Calu3 (cell line): ENCODE data around the gene ITPKB. TPM values are rescaled to one million over a fixed set of nuclear protein-coding genes. Genes with fewer than 3 reads are reported as not detected.

Experiments
- BruUV-seq: library from RNA; stranded (reverse); fragments of 400-500 nt; replicated peaks from 2 replicates; lab custom pipeline; 2021; lab: Mats Ljungman, UMichigan
- CTCF ChIA-PET: fragments of 300-600 bp; sonication (Branson Sonifier 250); formaldehyde crosslinking; loops from one replicate; lab custom pipeline; 2022; ENCODE audit warnings: antibody characterized with exemption; lab: Charles Lee
- DNase-seq: peaks from one replicate; pipeline ENCODE4 v3.0.0; 2022
- H3K27ac Mint-ChIP-seq: one replicate; pipeline ENCODE4 v1.8.0; 2022; ENCODE audit warnings: mixed read lengths; ENCODE audit not compliant: unreplicated experiment
- H3K27me3 Mint-ChIP-seq: one replicate; pipeline ENCODE4 v1.8.0; 2022; ENCODE audit warnings: mixed read lengths; ENCODE audit not compliant: unreplicated experiment
- H3K36me3 Mint-ChIP-seq: one replicate; pipeline ENCODE4 v1.8.0; 2022; ENCODE audit warnings: mild to moderate bottlenecking, moderate library complexity, mixed read lengths; ENCODE audit not compliant: insufficient read depth, unreplicated experiment
- H3K4me1 Mint-ChIP-seq: one replicate; pipeline ENCODE4 v1.8.0; 2022; ENCODE audit warnings: mild to moderate bottlenecking, low read depth, mixed read lengths; ENCODE audit not compliant: unreplicated experiment
- H3K4me3 Mint-ChIP-seq: one replicate; pipeline ENCODE4 v1.8.0; 2022; ENCODE audit warnings: mild to moderate bottlenecking, low read depth, moderate library complexity, mixed read lengths; ENCODE audit not compliant: unreplicated experiment
- H3K9me3 Mint-ChIP-seq: one replicate; pipeline ENCODE4 v1.8.0; 2022; ENCODE audit warnings: low read depth, mixed read lengths; ENCODE audit not compliant: unreplicated experiment
- intact Hi-C: fragments of 100-400 bp; cut with micrococcal nuclease; formaldehyde crosslinking; loops from one replicate; pipeline ENCODE4 v1.10.0; 2022; ENCODE audit not compliant: unreplicated experiment
- total RNA-seq: library from RNA; stranded (reverse); gene quantifications from 2 replicates; pipeline ENCODE4 v1.2.3, GENCODE V29; 2022
- TF ChIP-seq, protein P1 (sequence below): fragments of 200-600 bp; IDR thresholded peaks from one replicate; pipeline ENCODE4 v1.8.0; 2022; ENCODE audit warnings: antibody characterized with exemption; ENCODE audit not compliant: unreplicated experiment

Gene ITPKB
- total RNA-seq, 1 experiment from 2014 or later = 11.8 TPM

DNA sequence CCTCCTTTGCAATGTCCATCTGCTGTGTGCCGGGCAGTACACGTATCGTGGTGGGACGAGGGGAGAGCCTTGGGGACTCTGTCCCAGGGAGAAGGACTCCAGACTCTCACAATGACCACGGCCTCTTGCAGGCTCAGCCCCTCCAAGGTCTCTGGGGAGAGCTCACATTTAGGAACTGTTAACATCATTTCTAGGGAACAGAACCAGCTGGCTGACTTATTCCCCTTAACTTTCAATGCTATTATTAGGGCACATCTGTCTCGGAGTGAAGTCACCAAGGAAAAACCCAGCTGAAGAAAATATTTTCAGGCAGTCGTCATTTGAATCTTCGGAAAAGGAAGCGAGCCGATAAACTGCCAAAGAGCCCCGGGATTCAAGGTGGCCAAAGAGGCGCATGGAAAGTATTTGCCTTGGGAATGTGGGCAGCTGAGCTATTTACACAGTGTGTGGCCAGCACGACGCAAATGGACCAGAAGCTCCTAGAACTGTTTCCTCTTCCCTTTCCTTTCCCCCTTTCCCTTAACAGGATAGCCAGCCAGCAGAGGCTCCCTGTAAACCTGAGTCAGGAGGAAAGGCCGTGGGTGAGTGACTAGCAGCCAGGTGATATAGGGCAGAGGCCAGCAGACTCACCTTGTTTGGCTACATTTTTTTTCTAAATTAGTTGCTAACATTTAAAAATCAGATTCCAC lies 74.5 kb downstream of the ITPKB start:
- TF ChIP-seq, protein P1, sequence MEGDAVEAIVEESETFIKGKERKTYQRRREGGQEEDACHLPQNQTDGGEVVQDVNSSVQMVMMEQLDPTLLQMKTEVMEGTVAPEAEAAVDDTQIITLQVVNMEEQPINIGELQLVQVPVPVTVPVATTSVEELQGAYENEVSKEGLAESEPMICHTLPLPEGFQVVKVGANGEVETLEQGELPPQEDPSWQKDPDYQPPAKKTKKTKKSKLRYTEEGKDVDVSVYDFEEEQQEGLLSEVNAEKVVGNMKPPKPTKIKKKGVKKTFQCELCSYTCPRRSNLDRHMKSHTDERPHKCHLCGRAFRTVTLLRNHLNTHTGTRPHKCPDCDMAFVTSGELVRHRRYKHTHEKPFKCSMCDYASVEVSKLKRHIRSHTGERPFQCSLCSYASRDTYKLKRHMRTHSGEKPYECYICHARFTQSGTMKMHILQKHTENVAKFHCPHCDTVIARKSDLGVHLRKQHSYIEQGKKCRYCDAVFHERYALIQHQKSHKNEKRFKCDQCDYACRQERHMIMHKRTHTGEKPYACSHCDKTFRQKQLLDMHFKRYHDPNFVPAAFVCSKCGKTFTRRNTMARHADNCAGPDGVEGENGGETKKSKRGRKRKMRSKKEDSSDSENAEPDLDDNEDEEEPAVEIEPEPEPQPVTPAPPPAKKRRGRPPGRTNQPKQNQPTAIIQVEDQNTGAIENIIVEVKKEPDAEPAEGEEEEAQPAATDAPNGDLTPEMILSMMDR = no peak
- Mint-ChIP-seq H3K4me3 (no peak overlapping the region), H3K9me3 (no peaks in the 10 kb centered on the region), H3K4me1 (no peaks in the 10 kb centered on the region), H3K27me3 (no peaks in the 10 kb centered on the region), H3K27ac (no peak overlapping the region), H3K36me3 (no peaks in the 10 kb centered on the region)
- intact Hi-C loops = no loop called here
- no TSS peak for BruUV-seq
- no peak for DNase-seq
- CTCF ChIA-PET = no interaction called here

GRCh38 chr1:226663327-226663704 lies 75.8 kb downstream of the ITPKB start:
- H3K27ac Mint-ChIP-seq = no peak overlapping the region
- no peaks in the 10 kb centered on the region for H3K9me3 Mint-ChIP-seq
- DNase-seq = no peak
- no peaks in the 10 kb centered on the region for H3K36me3 Mint-ChIP-seq
- TF ChIP-seq, protein P1 = no peak
- no peak overlapping the region for H3K4me3 Mint-ChIP-seq
- BruUV-seq = no TSS peak
- H3K4me1 Mint-ChIP-seq = no peaks in the 10 kb centered on the region
- no peaks in the 10 kb centered on the region for H3K27me3 Mint-ChIP-seq
- CTCF ChIA-PET = no interaction called here
- intact Hi-C loops = no loop called here

GRCh38 chr1:226662642-226663326 lies 76.3 kb downstream of the ITPKB start:
- CTCF ChIA-PET = no interaction called here
- TF ChIP-seq, protein P1 = no peak
- peak; percentile 17 for DNase-seq
- intact Hi-C loops = no loop called here
- no peaks in the 10 kb centered on the region for H3K27me3 Mint-ChIP-seq
- H3K27ac Mint-ChIP-seq = no peak overlapping the region
- no peaks in the 10 kb centered on the region for H3K9me3 Mint-ChIP-seq
- BruUV-seq = no TSS peak
- H3K4me3 Mint-ChIP-seq = no peak overlapping the region
- no peaks in the 10 kb centered on the region for H3K4me1 Mint-ChIP-seq
- no peaks in the 10 kb centered on the region for H3K36me3 Mint-ChIP-seq

- Mint-ChIP-seq H3K27ac (no peak overlapping the region), H3K36me3 (no peaks in the 10 kb centered on the region), H3K27me3 (no peaks in the 10 kb centered on the region), H3K9me3 (no peaks in the 10 kb centered on the region), H3K4me3 (no peak overlapping the region), H3K4me1 (no peaks in the 10 kb centered on the region)
- DNase-seq = no peak
- intact Hi-C loops = no loop called here
- CTCF ChIA-PET = no interaction called here
- no TSS peak for BruUV-seq
- TF ChIP-seq, protein P1 = no peak
Measured at GRCh38 chr1:226661965-226662364, 77.1 kb downstream of the ITPKB start.
